Spleen (tissue), 7 donors: ENCODE data around the gene DAAM2.

Experiments
- POLR2AphosphoS5 ChIP-seq, 3 donors: sonication (generic); formaldehyde crosslinking; IDR thresholded peaks; one replicate each; pipeline ENCODE4 v1.5.1; 2017; ENCODE audit warnings: antibody characterized with exemption in 3 of 3
- TF ChIP-seq, protein P1 (sequence below), 11 experiments: fragments of 200-600 bp in 7 of 11; fragments of 450-650 bp in 4 of 11; sonication (generic) in 4 of 11; IDR thresholded peaks in 8 of 11; conservative IDR thresholded peaks in 3 of 11; 1 replicate in 7 of 11; 2 replicates in 4 of 11; pipeline versions ENCODE4 v1.4.0 to v1.8.0; 2016 to 2021; ENCODE audit warnings: antibody characterized with exemption in 11 of 11, inconsistent platforms in 4 of 11, mild to moderate bottlenecking in 1 of 11
- donor health status: DM: no; HTN: no; CAD: no; lungs with moderate emphysema.
- donor health status: DM: no; HTN: no; CAD: no.
- donor health status: DM: no; HTN: no; CAD: no.

DNA sequence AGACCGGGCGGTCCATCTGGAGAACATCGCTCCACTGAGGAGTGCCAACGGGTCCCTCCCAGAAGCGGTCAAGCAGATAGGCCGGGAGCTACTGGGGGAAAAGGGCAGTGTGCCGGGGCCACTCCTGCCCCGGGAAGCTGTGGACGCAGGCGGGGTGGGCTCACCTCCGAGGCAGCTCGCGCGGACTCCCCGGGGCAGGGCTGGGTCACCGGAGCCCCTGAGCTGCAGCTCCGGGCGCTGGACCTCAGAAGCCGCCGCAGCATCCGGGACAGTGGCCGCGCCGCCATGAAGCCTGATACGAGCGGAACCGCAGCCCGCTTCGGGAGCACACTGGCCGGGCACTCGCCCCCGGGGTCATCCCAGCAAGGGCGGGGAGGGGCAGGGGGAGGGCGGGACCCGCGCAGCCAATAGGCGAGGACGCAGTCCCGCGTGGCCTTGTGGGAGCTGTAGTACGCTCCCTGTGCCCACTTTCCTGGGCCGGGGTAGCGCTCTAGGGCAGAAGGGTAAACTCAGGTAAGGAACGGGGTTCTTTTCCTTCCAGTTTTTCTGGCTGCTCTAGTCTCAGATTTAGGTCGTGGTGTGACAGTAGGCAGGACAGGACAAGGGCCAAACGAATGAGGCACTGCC, 142.1 kb downstream of the DAAM2 start, which contains the start of gene MOCS1:
- TF ChIP-seq, protein P1, sequence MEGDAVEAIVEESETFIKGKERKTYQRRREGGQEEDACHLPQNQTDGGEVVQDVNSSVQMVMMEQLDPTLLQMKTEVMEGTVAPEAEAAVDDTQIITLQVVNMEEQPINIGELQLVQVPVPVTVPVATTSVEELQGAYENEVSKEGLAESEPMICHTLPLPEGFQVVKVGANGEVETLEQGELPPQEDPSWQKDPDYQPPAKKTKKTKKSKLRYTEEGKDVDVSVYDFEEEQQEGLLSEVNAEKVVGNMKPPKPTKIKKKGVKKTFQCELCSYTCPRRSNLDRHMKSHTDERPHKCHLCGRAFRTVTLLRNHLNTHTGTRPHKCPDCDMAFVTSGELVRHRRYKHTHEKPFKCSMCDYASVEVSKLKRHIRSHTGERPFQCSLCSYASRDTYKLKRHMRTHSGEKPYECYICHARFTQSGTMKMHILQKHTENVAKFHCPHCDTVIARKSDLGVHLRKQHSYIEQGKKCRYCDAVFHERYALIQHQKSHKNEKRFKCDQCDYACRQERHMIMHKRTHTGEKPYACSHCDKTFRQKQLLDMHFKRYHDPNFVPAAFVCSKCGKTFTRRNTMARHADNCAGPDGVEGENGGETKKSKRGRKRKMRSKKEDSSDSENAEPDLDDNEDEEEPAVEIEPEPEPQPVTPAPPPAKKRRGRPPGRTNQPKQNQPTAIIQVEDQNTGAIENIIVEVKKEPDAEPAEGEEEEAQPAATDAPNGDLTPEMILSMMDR (IDR thresholded peaks at IDR 0.05 in 8 of 11, conservative IDR thresholded peaks at IDR 0.05 in 3 of 11): no peak
- TF ChIP-seq POLR2AphosphoS5 (IDR thresholded peaks at IDR 0.05): peak; percentile 73 to 86 (median 84)
